Nephron progenitor cell (in vitro differentiated cells): Measurements from ENCODE around the gene VPS35L.
A peak's percentile ranks its signal among the peaks of the same experiment; 100 is the strongest.

Experiments
- DNase-seq: peaks from one replicate; pipeline ENCODE4 v3.0.0; 2021
- H3K27ac Mint-ChIP-seq: 2 replicates; pipeline ENCODE4 v1.8.0; 2021; ENCODE audit warnings: mild to moderate bottlenecking, moderate library complexity, mixed read lengths
- H3K27me3 Mint-ChIP-seq: 2 replicates; pipeline ENCODE4 v1.8.0; 2021; ENCODE audit warnings: mild to moderate bottlenecking, low read depth, mixed read lengths; ENCODE audit not compliant: poor library complexity
- H3K36me3 Mint-ChIP-seq: 2 replicates; pipeline ENCODE4 v1.8.0; 2021; ENCODE audit warnings: low read depth, mixed read lengths
- H3K4me1 Mint-ChIP-seq: 2 replicates; pipeline ENCODE4 v1.8.0; 2021; ENCODE audit warnings: mixed read lengths
- H3K4me3 Mint-ChIP-seq: 2 replicates; pipeline ENCODE4 v1.8.0; 2021; ENCODE audit warnings: mild to moderate bottlenecking, moderate library complexity, mixed read lengths
- H3K9me3 Mint-ChIP-seq: 2 replicates; pipeline ENCODE4 v1.8.0; 2021; ENCODE audit warnings: mild to moderate bottlenecking, moderate library complexity, mixed read lengths
- TF ChIP-seq, protein P1 (sequence below): fragments of 200-600 bp; sonication (generic); IDR thresholded peaks from 2 replicates; pipeline ENCODE4 v1.5.0; 2021; ENCODE audit warnings: antibody characterized with exemption

VPS35L gene

DNA sequence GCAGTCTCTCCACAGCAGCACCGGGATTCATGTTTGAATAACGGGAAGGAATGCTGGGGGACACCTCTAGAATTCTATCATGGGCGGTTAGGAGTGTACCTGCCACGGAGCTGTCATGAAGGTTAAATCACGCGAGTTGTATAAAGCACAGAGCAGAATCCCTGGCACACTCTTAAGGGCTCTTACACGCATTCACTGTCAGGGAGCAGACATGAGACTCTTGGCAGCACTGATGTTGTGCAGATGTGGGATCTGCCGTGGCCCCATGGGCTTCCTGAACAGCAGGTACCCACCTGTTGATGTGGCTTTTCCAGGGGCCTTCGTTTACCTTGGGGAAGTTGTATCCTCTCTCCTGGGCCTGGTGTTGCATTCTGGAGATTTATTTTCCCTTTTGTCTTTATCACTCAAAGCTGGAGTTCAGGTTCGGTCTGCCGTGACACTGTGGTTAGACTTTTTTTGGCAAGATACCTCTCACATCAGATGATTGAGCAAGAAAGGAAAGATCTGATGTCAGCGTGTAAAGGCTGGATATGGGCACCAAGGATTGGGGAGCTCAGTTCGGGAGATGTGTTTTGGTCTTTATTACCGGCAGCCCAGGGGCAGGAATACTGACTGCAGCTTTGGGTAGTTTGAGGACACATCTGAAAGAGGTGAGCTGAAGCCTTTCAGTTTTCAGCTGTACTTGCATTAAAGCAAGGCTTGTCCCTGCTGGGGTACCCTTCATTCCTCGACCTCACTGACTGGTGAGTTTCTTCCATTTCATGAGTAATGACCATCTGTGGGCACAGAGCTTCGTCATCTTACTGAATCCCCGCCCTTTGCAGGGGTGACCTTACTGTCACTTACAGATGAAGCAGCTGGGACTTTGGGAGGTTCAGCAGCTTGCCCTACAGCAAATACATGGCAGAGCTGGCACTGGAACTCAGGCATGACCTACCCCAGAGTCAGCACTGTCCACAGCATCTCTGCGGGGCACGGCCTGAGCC lies 143.3 kb downstream of the VPS35L start:
- H3K27me3 Mint-ChIP-seq: no peaks in the 10 kb centered on the region
- H3K4me1 Mint-ChIP-seq: no peaks in the 10 kb centered on the region
- peak overlapping the region; percentile 94 for H3K27ac Mint-ChIP-seq
- peaks cover 86% of the 10 kb centered on the region for H3K36me3 Mint-ChIP-seq
- H3K9me3 Mint-ChIP-seq: no peaks in the 10 kb centered on the region
- no peak for DNase-seq
- H3K4me3 Mint-ChIP-seq: no peak overlapping the region
- TF ChIP-seq, protein P1, sequence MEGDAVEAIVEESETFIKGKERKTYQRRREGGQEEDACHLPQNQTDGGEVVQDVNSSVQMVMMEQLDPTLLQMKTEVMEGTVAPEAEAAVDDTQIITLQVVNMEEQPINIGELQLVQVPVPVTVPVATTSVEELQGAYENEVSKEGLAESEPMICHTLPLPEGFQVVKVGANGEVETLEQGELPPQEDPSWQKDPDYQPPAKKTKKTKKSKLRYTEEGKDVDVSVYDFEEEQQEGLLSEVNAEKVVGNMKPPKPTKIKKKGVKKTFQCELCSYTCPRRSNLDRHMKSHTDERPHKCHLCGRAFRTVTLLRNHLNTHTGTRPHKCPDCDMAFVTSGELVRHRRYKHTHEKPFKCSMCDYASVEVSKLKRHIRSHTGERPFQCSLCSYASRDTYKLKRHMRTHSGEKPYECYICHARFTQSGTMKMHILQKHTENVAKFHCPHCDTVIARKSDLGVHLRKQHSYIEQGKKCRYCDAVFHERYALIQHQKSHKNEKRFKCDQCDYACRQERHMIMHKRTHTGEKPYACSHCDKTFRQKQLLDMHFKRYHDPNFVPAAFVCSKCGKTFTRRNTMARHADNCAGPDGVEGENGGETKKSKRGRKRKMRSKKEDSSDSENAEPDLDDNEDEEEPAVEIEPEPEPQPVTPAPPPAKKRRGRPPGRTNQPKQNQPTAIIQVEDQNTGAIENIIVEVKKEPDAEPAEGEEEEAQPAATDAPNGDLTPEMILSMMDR: no peak

DNA sequence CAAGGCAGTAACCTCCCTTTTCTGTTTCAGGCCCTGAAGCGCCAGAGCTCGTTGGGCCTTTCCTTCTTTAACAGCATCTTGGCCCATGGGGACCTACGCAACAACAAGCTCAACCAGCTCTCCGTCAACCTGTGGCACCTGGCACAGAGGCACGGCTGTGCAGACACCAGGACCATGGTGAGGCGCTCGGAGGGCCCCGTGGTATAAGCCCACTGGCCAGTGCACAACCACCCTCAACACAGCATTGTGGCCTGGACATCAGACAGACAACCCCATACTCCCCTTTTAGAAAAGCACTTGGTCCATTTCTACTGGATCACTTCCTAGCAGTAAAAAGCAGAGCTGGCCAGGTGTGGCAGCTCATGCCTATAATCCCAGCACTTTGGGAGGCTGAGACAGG lies 144.0 kb downstream of the VPS35L start:
- TF ChIP-seq, protein P1: no peak
- no peak overlapping the region for H3K4me3 Mint-ChIP-seq
- H3K27ac Mint-ChIP-seq: no peak overlapping the region
- no peaks in the 10 kb centered on the region for H3K9me3 Mint-ChIP-seq
- no peaks in the 10 kb centered on the region for H3K27me3 Mint-ChIP-seq
- no peak for DNase-seq
- H3K4me1 Mint-ChIP-seq: no peaks in the 10 kb centered on the region
- peaks cover 87% of the 10 kb centered on the region for H3K36me3 Mint-ChIP-seq

DNA sequence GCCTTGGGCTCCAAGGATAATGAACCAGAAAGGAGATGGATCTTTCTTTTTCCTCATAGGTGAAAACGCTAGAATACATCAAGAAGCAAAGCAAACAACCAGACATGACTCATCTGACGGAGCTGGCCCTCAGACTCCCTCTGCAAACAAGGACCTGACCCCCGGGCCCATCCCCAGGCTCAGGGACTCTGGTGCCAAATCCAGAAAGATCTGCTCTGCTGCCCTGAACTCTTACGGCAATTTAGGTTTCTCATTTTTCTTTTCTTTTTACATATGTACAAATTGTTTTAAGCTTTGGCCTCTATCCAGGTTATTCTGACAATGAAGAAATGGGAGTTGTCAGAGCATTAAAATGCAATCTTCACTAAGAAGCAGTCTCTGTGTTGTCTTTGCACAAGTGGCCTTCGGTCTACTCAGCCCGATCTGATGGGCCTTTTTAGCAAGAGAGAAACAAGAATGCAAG lies 144.8 kb downstream of the VPS35L start:
- DNase-seq: no peak

DNA sequence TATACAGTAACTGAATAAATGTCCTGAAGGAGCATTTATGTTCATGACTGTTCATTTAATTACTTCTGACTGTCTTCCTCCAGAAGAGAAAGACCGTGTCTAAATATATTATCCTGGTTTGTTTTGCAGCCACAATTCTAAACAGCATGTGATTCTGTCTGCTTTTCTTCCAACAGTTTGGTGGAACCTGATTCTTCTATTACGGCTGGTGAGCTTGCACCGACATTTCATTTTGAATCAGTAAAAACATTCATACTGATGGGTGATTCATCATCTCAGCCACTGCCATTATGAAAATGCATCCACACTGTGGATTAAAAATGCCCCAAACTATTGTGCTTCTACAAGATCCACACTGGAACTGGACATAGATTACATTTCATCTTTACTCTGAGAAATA lies 145.6 kb downstream of the VPS35L start:
- H3K27ac Mint-ChIP-seq: peak overlapping the region; percentile 83
- no peaks in the 10 kb centered on the region for H3K4me1 Mint-ChIP-seq
- no peak for DNase-seq
- H3K9me3 Mint-ChIP-seq: no peaks in the 10 kb centered on the region
- no peaks in the 10 kb centered on the region for H3K27me3 Mint-ChIP-seq
- H3K4me3 Mint-ChIP-seq: no peak overlapping the region
- TF ChIP-seq, protein P1: no peak
- peaks cover 94% of the 10 kb centered on the region for H3K36me3 Mint-ChIP-seq

More for the DNA sequence above, 144.8 kb downstream of the VPS35L start:
- Mint-ChIP-seq H3K9me3 (no peaks in the 10 kb centered on the region), H3K27me3 (no peaks in the 10 kb centered on the region), H3K36me3 (peaks cover 90% of the 10 kb centered on the region), H3K27ac (peak overlapping the region; percentile 83), H3K4me1 (no peaks in the 10 kb centered on the region), H3K4me3 (no peak overlapping the region)
- TF ChIP-seq, protein P1: no peak

DNA sequence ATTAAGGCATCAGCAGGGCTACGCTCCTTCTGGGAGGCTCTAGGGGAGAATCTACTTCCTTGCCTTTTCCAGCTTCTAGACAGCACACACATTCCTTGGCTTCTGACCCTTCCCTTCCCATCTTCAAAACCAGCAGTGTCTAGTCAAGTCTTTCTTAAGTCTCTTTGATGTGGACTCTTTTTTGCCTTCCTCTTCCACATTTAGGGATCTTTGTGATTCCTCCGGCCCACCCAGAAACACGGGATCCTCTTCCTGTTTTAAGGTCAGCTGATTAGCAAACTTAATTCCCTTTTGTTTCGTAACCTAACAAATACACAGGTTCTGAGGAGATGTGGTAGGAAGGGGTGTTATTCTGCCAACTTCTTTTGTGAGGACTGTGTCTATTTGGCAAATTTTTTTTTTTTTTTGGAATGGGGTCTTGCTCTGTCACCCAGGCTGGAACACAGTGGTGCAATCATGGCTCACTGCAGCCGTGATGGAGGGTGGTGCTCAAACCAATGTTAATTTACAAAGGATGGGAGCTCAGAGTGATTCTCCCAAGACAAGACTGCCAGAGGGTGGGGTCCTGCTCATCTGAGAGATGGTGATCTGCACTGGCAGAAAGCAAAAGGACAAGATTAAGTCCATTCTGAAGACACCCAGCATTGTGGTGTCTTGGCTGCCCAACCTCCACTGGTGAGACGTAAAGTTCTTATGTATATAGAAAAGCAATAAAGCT lies 147.8 kb downstream of the VPS35L start:
- H3K9me3 Mint-ChIP-seq: no peaks in the 10 kb centered on the region
- peaks cover 87% of the 10 kb centered on the region for H3K36me3 Mint-ChIP-seq
- H3K4me1 Mint-ChIP-seq: peaks cover 14% of the 10 kb centered on the region
- no peak overlapping the region for H3K4me3 Mint-ChIP-seq
- peak overlapping the region; percentile 28 for H3K27ac Mint-ChIP-seq
- no peak for DNase-seq
- H3K27me3 Mint-ChIP-seq: no peaks in the 10 kb centered on the region
- TF ChIP-seq, protein P1: no peak
